Mesendoderm (in vitro differentiated cells): Measurements from ENCODE around the gene SMIM20.

Experiments used
- DNase-seq: peaks from one replicate; pipeline ENCODE4 v3.0.0; 2013
- H2AK5ac ChIP-seq: 2 replicates; pipeline ENCODE4 v1.6.1; 2013; ENCODE audit warnings: low read length, inconsistent platforms
- H2BK120ac ChIP-seq: 2 replicates; pipeline ENCODE4 v1.6.1; 2013; ENCODE audit warnings: low read depth, mild to moderate bottlenecking, low read length, moderate library complexity, mixed read lengths
- H2BK15ac ChIP-seq: replicated peaks from 2 replicates; pipeline ENCODE4 v1.6.1; 2013; ENCODE audit warnings: low read depth, mild to moderate bottlenecking, moderate library complexity
- H2BK5ac ChIP-seq: 2 replicates; pipeline ENCODE4 v1.6.1; 2013; ENCODE audit warnings: low read length, inconsistent platforms
- H3K18ac ChIP-seq: 2 replicates; pipeline ENCODE4 v1.6.1; 2013; ENCODE audit warnings: mild to moderate bottlenecking, low read length, mixed read lengths
- H3K23ac ChIP-seq: one replicate; pipeline ENCODE4 v1.6.1; 2013; ENCODE audit warnings: low read length
- H3K27ac ChIP-seq: 2 replicates; pipeline ENCODE4 v1.5.1; 2013; ENCODE audit warnings: low read depth, mild to moderate bottlenecking, inconsistent platforms, low read length, moderate library complexity
- H3K27me3 ChIP-seq: 2 replicates; pipeline ENCODE4 v1.6.1; 2013; ENCODE audit warnings: low read length, control low read depth, mild to moderate bottlenecking, inconsistent platforms; ENCODE audit not compliant: insufficient read depth, poor library complexity
- H3K36me3 ChIP-seq: 2 replicates; pipeline ENCODE4 v1.6.1; 2013; ENCODE audit warnings: low read length, inconsistent platforms; ENCODE audit not compliant: control insufficient read depth, insufficient read depth
- H3K4ac ChIP-seq: one replicate; pipeline ENCODE4 v1.6.1; 2013; ENCODE audit warnings: low read depth, mild to moderate bottlenecking, low read length, moderate library complexity
- H3K4me1 ChIP-seq: 2 replicates; pipeline ENCODE4 v1.6.1; 2013; ENCODE audit warnings: low read depth, low read length, inconsistent platforms; ENCODE audit not compliant: control insufficient read depth
- H3K4me2 ChIP-seq: 2 replicates; pipeline ENCODE4 v1.6.1; 2013; ENCODE audit warnings: low read length
- H3K4me3 ChIP-seq: 2 replicates; pipeline ENCODE4 v1.5.1; 2013; ENCODE audit warnings: mild to moderate bottlenecking, low read length
- H3K56ac ChIP-seq: one replicate; pipeline ENCODE4 v1.6.1; 2013; ENCODE audit warnings: low read length
- H3K79me1 ChIP-seq: 2 replicates; pipeline ENCODE4 v1.6.1; 2013; ENCODE audit warnings: low read length, inconsistent platforms
- H3K79me2 ChIP-seq: 2 replicates; pipeline ENCODE4 v1.6.1; 2013; ENCODE audit warnings: mild to moderate bottlenecking, low read length; ENCODE audit not compliant: control insufficient read depth, insufficient read depth
- H3K9ac ChIP-seq: 2 replicates; pipeline ENCODE4 v1.6.1; 2013; ENCODE audit warnings: low read length, inconsistent platforms
- H4K5ac ChIP-seq: one replicate; pipeline ENCODE4 v1.6.1; 2013; ENCODE audit warnings: low read length
- H4K8ac ChIP-seq: one replicate; pipeline ENCODE4 v1.6.1; 2013; ENCODE audit warnings: low read depth, mild to moderate bottlenecking, control low read depth, low read length, moderate library complexity
- WGBS: extraction: QIAGEN DNeasy Blood & Tissue Kit; methylation state at CpG from one replicate; pipeline ENCODE4 v1.1.7; 2013; ENCODE audit warnings: low lambda C conversion rate, missing lambda C conversion rate; ENCODE audit not compliant: insufficient coverage; ENCODE audit errors: extremely low coverage; 5-methylcytosine and 5-hydroxymethylcytosine counted together

Gene SMIM20

DNA sequence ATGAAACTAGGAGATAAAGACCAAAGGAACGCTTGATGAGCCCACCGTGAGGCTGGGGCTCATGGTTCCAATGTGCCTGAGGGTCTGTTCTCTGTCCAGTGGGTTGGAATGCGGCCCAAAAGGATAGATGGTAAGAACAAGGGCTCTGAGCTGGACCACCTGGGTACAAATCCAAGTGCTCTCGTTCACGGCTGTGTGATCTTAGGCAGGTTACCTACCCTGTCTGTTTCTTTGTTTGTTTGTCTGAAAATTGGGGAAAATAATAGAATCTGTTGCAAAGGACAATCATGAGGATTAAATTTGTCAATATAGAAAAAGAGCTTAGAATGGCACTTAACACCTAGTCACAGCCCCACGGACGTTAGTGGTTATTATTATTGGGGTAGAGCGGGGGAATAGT, 36.0 kb downstream of the SMIM20 start:
- Histone ChIP-seq H3K4ac (no peak overlapping the region), H3K27me3 (no peaks in the 10 kb centered on the region), H3K79me2 (no peaks in the 10 kb centered on the region), H3K27ac (no peak overlapping the region), H3K4me2 (no peak overlapping the region), H3K18ac (no peak overlapping the region), H3K4me1 (peaks cover 11% of the 10 kb centered on the region), H2BK5ac (no peak overlapping the region), H3K36me3 (no peaks in the 10 kb centered on the region), H3K79me1 (no peaks in the 10 kb centered on the region), H4K5ac (no peak overlapping the region), H2AK5ac (no peak overlapping the region), H3K56ac (no peak overlapping the region), H4K8ac (no peak overlapping the region), H2BK15ac (no peak overlapping the region), H3K23ac (no peak overlapping the region), H3K9ac (no peak overlapping the region), H2BK120ac (no peak overlapping the region), H3K4me3 (no peak overlapping the region)
- no CpG with 5 or more reads among the region's 8 CpGs for WGBS
- DNase-seq: no peak

DNA sequence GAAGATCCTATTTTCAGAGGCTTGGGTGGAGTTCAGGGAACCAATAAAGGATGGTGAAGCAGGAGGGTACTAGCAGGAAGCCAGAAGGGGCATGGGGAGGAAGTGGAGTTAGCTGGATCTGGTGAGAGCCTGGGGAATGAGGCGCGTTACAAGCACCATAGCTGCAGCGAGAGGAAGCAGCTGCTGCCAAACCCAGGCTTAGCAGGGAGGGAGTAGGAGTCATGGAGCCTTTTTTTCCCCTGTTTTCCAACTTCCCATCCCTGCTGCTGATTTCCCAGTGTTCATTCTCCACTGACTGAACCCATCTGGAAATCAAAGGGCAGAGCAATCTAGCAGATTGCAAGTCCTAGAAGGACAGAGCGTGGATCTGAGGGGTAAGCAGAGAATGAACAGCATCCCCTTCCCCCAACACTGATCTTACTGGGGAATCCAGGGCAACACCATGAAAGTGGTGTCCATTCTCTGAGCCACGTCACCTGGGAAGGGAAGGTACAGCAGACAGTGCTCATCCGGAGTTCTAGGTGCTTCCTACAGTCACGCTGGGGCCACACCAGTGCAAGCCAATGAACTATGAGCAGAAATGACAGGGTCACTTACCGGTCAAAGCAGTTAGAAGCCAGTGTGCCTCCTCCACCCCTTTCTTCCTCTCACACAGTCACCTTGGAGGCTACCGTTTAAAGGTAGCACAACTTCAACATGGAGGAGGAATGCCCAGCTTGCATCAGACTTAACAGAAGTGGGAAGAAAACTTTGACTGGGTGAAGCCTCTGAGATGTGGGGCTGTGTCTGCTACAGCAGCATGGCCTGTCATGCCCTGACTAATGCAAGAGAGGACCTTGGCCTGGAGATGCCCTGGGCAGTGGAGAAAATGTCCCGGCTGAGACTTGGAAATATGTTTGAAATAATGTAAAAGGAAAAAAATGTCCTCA, 36.7 kb downstream of the SMIM20 start:
- H3K23ac ChIP-seq: no peak overlapping the region
- no peak overlapping the region for H3K4me3 ChIP-seq
- no peak overlapping the region for H4K5ac ChIP-seq
- no peak overlapping the region for H3K9ac ChIP-seq
- H3K79me1 ChIP-seq: no peaks in the 10 kb centered on the region
- H3K4ac ChIP-seq: no peak overlapping the region
- no peak for DNase-seq
- no peak overlapping the region for H2BK120ac ChIP-seq
- no peaks in the 10 kb centered on the region for H3K36me3 ChIP-seq
- no peak overlapping the region for H2AK5ac ChIP-seq
- H2BK5ac ChIP-seq: no peak overlapping the region
- no peak overlapping the region for H3K18ac ChIP-seq
- no peak overlapping the region for H3K27ac ChIP-seq
- H3K27me3 ChIP-seq: no peaks in the 10 kb centered on the region
- peaks cover 13% of the 10 kb centered on the region for H3K4me1 ChIP-seq
- H3K4me2 ChIP-seq: no peak overlapping the region
- no peak overlapping the region for H2BK15ac ChIP-seq
- WGBS: no CpG with 5 or more reads among the region's 10 CpGs
- H3K56ac ChIP-seq: no peak overlapping the region
- H4K8ac ChIP-seq: no peak overlapping the region
- H3K79me2 ChIP-seq: no peaks in the 10 kb centered on the region

DNA sequence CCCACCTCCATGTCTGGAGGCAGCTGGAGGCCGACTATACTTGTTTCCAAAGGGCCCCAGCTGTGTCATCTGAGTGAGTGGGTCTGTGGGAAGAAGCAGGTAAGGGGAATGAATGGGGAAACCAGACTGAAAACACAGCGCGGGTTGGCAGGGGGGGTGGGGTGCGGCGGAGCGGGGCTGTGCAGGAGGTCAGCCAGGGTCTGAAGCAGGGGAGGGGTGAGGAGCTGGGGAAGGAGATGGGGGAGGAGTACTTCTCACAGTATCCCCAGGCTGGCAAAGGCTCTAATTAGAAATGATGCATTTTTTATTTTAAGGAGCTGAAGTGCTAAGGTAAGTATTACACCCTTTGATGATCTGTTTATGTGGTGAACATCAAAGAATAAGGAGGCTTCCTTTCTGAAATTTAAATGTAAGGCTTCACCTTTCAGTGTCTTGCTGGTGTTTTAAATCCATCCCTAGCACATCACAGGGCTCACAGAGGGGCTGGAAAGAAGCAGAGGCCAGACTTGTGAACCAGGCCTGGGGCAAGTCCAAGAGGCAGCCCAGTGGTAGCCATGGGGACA, 37.5 kb downstream of the SMIM20 start:
- H3K27me3 ChIP-seq: no peaks in the 10 kb centered on the region
- no peak overlapping the region for H3K18ac ChIP-seq
- H3K4me1 ChIP-seq: peaks cover 20% of the 10 kb centered on the region
- H2BK15ac ChIP-seq: no peak overlapping the region
- H3K23ac ChIP-seq: peak overlapping the region; percentile 51
- no peaks in the 10 kb centered on the region for H3K79me1 ChIP-seq
- no peaks in the 10 kb centered on the region for H3K79me2 ChIP-seq
- no peak overlapping the region for H2BK120ac ChIP-seq
- H4K8ac ChIP-seq: no peak overlapping the region
- no peak overlapping the region for H2BK5ac ChIP-seq
- H3K27ac ChIP-seq: no peak overlapping the region
- no peak overlapping the region for H3K4me3 ChIP-seq
- H3K36me3 ChIP-seq: no peaks in the 10 kb centered on the region
- H4K5ac ChIP-seq: no peak overlapping the region
- no peak overlapping the region for H3K9ac ChIP-seq
- no peak for DNase-seq
- WGBS: no CpG with 5 or more reads among the region's 6 CpGs
- H3K4ac ChIP-seq: peak overlapping the region; percentile 71
- H3K4me2 ChIP-seq: no peak overlapping the region
- no peak overlapping the region for H2AK5ac ChIP-seq
- no peak overlapping the region for H3K56ac ChIP-seq

DNA sequence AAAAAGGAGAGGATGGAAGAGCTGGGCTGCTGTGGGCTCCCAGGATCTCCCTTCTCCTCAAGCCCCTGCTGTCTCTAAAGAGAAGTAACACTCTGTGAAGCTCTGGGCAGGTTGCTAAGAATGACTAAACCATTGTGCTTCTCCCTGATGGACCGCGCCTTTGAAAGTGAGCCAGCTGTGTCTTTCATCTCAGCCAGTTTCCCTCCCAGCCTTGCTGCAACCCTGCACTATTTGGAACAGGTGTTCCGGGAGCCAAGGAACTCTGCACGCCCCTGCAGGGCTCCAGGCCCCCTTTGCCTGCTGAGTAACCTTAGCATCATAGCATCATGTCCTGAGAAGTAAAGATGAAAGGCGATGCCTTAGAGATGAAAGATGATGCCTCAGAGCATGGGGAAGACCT, 39.7 kb downstream of the SMIM20 start:
- H2BK120ac ChIP-seq: no peak overlapping the region
- H3K4me3 ChIP-seq: no peak overlapping the region
- H2AK5ac ChIP-seq: peak overlapping the region; percentile 45
- no peak overlapping the region for H3K4me2 ChIP-seq
- no peak overlapping the region for H2BK15ac ChIP-seq
- H3K79me2 ChIP-seq: no peaks in the 10 kb centered on the region
- no peak overlapping the region for H3K9ac ChIP-seq
- H2BK5ac ChIP-seq: no peak overlapping the region
- no peak overlapping the region for H3K56ac ChIP-seq
- no peaks in the 10 kb centered on the region for H3K36me3 ChIP-seq
- no peak overlapping the region for H3K18ac ChIP-seq
- no peak overlapping the region for H3K23ac ChIP-seq
- H3K79me1 ChIP-seq: no peaks in the 10 kb centered on the region
- H3K27me3 ChIP-seq: no peaks in the 10 kb centered on the region
- no peak overlapping the region for H4K8ac ChIP-seq
- DNase-seq: peak; percentile 47
- no peak overlapping the region for H3K4ac ChIP-seq
- WGBS: no CpG with 5 or more reads among the region's 5 CpGs
- H3K27ac ChIP-seq: no peak overlapping the region
- no peak overlapping the region for H4K5ac ChIP-seq
- peaks cover 20% of the 10 kb centered on the region for H3K4me1 ChIP-seq

DNA sequence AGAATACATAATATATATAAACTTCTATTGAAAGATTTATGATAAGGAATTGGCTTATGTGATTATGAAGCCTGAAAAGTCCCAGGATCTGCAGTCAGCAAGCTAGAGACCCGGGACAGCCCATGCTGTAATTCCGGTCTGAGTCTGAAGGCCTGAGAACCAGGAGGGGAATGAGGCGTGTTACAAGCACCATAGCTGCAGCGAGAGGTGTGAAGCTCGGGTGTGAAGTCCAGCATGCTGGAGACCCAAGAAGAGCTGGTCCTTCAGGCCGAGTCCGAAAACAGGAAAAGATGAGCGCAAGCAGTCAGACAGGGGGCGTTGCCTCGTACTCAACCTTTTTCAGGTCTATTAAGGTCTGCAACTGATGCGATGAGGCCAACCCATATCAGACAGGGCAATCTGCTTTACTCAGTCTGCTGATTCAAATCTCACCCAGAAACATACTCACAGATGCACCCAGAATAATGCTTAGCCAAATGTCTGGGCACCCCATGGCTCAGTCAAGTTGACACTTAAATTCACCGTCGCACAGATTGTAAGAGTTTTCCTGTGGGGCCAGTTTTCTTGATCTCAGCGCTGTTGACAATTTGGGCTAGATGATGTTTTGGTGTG, 40.4 kb downstream of the SMIM20 start:
- H2BK5ac ChIP-seq: no peak overlapping the region
- no peak overlapping the region for H3K4ac ChIP-seq
- no peak overlapping the region for H3K27ac ChIP-seq
- DNase-seq: no peak
- H2BK15ac ChIP-seq: no peak overlapping the region
- no peaks in the 10 kb centered on the region for H3K79me2 ChIP-seq
- peaks cover 20% of the 10 kb centered on the region for H3K4me1 ChIP-seq
- no CpG with 5 or more reads among the region's 14 CpGs for WGBS
- H2AK5ac ChIP-seq: no peak overlapping the region
- no peak overlapping the region for H3K9ac ChIP-seq
- no peak overlapping the region for H3K56ac ChIP-seq
- H3K36me3 ChIP-seq: no peaks in the 10 kb centered on the region
- no peak overlapping the region for H2BK120ac ChIP-seq
- no peak overlapping the region for H4K5ac ChIP-seq
- no peak overlapping the region for H3K18ac ChIP-seq
- H3K4me2 ChIP-seq: no peak overlapping the region
- H3K79me1 ChIP-seq: no peaks in the 10 kb centered on the region
- no peak overlapping the region for H4K8ac ChIP-seq
- H3K23ac ChIP-seq: no peak overlapping the region
- no peak overlapping the region for H3K4me3 ChIP-seq
- H3K27me3 ChIP-seq: no peaks in the 10 kb centered on the region
